ENCODE results near the gene CYP4X1. TPM values are rescaled to one million over a fixed set of nuclear protein-coding genes. Genes with fewer than 3 reads are reported as not detected.
A peak's percentile ranks its signal among the peaks of the same experiment; 100 is the strongest.
"Not testable (repeated sequence)": the region's sequence is repeated elsewhere in the genome, so short reads cannot be mapped to it uniquely, and the experiment has no call there.

Gene CYP4X1
- polyA plus RNA-seq (ENCODE audit: insufficient read depth in 1 of 5, insufficient read length in 5 of 5, low replicate concordance in 1 of 5) = 1 to 10 TPM; 4.7 to 6.2 (median 5.1) TPM
- long read RNA-seq, donor 1, partial matches to known transcripts = 0 of 2 reads
- long read RNA-seq, donor 1, other reads (novel, unspliced or antisense) = 0 of 2 reads
- long read RNA-seq, donor 2, partial matches to known transcripts = 0 of 1 reads
- long read RNA-seq, donor 2, other reads (novel, unspliced or antisense) = 0 of 1 reads
- long read RNA-seq, donor 3 = 0 reads
- long read RNA-seq, donor 4 = 0 reads
- long read RNA-seq, donor 5 = 0 reads
- long read RNA-seq, donor 6 = 0 reads
- long read RNA-seq, donor 7 = 0 reads
- long read RNA-seq, donor 8, partial matches to known transcripts = 0 of 2 reads
- long read RNA-seq, donor 8, other reads (novel, unspliced or antisense) = 0 of 2 reads

GRCh38 chr1:47023268-47024140 lies at the start of gene CYP4X1:
Gene CYP4X1 (plus strand): TSS chr1:47023669. CDS start chr1:47023818, 149 bp downstream.
- peak; percentile 9 to 25 for DNase-seq

GRCh38 chr1:46983166-46983829 lies 40.2 kb upstream of the CYP4X1 start:
- no peak for DNase-seq

- no peak for DNase-seq
Measured at GRCh38 chr1:46983830-46984586, 39.5 kb upstream of the CYP4X1 start.

- DNase-seq = not testable (repeated sequence)
Measured at GRCh38 chr1:46990541-46990940, 32.9 kb upstream of the CYP4X1 start.

GRCh38 chr1:46991083-46991923 lies 32.2 kb upstream of the CYP4X1 start:
- peak; percentile 6 to 9 for DNase-seq

GRCh38 chr1:46996659-46997281 lies 26.7 kb upstream of the CYP4X1 start:
- no peak for DNase-seq

GRCh38 chr1:47002211-47002610 lies 21.3 kb upstream of the CYP4X1 start:
- DNase-seq = no peak

- DNase-seq = no peak
Measured at GRCh38 chr1:47003896-47004403, 19.5 kb upstream of the CYP4X1 start.

- DNase-seq = not testable (repeated sequence)
Measured at GRCh38 chr1:47006437-47006836, 17.0 kb upstream of the CYP4X1 start.

- DNase-seq = no peak
Measured at GRCh38 chr1:47013293-47013692, 10.2 kb upstream of the CYP4X1 start.

- DNase-seq = no peak
Measured at GRCh38 chr1:47021070-47021469, 2.4 kb upstream of the CYP4X1 start.

- DNase-seq = peak in 1 of 2 donors; percentile 8
Measured at GRCh38 chr1:47024141-47024801, 802 bp downstream of the CYP4X1 start.

- no peak for DNase-seq
Measured at GRCh38 chr1:47030170-47030805, 6.8 kb downstream of the CYP4X1 start.

- DNase-seq = peak in 1 of 2 donors; percentile 3
Measured at GRCh38 chr1:47031059-47031458, 7.6 kb downstream of the CYP4X1 start.

- no peak for DNase-seq
Measured at GRCh38 chr1:47031585-47031984, 8.1 kb downstream of the CYP4X1 start.

- no peak for DNase-seq
Measured at GRCh38 chr1:47036764-47037163, 13.3 kb downstream of the CYP4X1 start.

GRCh38 chr1:47059376-47059775 lies 35.9 kb downstream of the CYP4X1 start:
- DNase-seq = no peak

GRCh38 chr1:47067097-47067594 lies 43.7 kb downstream of the CYP4X1 start, which contains the start of gene CYP4Z1:
Gene CYP4Z1 (plus strand): TSS chr1:47067231. CDS start chr1:47067491, 260 bp downstream.
- DNase-seq = no peak
